GM12801 (cell line): ENCODE data around the gene HOXC11.

Experiments used
- TF ChIP-seq, protein P1 (sequence below): IDR thresholded peaks from one replicate; pipeline ENCODE4 v1.5.1; 2011; ENCODE audit warnings: control low read depth; ENCODE audit not compliant: insufficient read length; ENCODE audit errors: extremely low read depth

The HOXC11 gene

DNA sequence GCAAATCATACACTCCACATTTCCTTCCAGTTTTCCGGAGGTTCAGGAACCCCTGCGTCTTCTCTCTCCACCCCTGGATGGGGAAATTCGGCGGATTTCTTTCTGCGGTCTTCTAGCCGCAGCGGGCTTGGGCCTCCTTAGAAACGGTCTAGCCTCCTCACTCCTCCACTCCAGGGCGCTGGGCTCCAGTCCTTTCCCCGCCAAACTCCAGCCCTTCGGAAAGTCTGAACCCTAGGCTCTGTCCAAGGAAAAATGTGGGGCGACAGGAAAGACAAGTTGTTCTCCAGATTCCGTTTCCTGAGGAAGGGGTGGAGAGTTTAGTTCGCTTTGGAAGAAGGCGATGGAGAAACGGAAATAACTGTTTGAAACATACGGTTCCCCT, 10.6 kb downstream of the HOXC11 start:
- TF ChIP-seq, protein P1, sequence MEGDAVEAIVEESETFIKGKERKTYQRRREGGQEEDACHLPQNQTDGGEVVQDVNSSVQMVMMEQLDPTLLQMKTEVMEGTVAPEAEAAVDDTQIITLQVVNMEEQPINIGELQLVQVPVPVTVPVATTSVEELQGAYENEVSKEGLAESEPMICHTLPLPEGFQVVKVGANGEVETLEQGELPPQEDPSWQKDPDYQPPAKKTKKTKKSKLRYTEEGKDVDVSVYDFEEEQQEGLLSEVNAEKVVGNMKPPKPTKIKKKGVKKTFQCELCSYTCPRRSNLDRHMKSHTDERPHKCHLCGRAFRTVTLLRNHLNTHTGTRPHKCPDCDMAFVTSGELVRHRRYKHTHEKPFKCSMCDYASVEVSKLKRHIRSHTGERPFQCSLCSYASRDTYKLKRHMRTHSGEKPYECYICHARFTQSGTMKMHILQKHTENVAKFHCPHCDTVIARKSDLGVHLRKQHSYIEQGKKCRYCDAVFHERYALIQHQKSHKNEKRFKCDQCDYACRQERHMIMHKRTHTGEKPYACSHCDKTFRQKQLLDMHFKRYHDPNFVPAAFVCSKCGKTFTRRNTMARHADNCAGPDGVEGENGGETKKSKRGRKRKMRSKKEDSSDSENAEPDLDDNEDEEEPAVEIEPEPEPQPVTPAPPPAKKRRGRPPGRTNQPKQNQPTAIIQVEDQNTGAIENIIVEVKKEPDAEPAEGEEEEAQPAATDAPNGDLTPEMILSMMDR, result no peak

- TF ChIP-seq, protein P1, result no peak
These were observed 11.1 kb downstream of the HOXC11 start for GRCh38 chr12:53983950-53984572.

- TF ChIP-seq, protein P1, result no peak
These were observed 12.2 kb downstream of the HOXC11 start, which contains the start of gene HOXC10 for GRCh38 chr12:53984901-53985691. Gene HOXC10 (plus strand): TSS chr12:53985146. CDS start chr12:53985260, 114 bp downstream.

GRCh38 chr12:53985692-53985993, 12.7 kb downstream of the HOXC11 start:
- TF ChIP-seq, protein P1, result no peak

DNA sequence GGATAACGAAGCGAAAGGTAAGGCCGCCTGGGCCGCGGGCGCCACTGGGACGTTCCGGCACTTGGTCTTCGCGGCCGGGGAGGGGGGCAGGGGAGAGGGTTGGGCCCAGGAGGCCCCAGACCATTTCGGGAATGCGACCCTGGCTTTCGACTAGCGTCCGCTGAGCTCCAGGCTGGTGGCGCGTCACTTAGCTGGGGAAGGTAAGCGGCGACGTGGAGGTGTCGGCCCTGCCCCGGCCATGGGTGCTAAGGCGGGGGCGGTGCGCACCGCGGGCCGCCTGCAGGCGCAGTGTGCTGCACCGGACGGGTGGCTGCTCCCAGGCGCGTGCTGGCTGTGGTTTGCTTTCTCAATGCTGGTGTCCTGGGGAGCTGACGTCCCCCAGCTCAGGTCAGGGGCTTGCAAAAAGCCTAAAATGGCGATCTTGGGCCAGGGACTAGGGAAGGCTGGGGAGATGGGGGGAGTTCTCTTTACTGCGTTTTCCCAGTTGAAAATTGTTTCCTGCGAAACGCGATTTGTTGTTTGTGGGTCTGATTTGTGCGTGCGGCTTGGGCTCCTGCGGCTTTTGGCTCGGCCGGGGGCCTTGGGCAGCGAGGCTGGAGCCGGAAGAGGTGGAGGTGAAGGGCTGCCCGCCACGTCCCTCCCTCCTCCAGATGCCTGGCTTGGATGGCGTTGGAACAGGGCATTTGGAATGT, 13.2 kb downstream of the HOXC11 start:
- TF ChIP-seq, protein P1, result no peak

DNA sequence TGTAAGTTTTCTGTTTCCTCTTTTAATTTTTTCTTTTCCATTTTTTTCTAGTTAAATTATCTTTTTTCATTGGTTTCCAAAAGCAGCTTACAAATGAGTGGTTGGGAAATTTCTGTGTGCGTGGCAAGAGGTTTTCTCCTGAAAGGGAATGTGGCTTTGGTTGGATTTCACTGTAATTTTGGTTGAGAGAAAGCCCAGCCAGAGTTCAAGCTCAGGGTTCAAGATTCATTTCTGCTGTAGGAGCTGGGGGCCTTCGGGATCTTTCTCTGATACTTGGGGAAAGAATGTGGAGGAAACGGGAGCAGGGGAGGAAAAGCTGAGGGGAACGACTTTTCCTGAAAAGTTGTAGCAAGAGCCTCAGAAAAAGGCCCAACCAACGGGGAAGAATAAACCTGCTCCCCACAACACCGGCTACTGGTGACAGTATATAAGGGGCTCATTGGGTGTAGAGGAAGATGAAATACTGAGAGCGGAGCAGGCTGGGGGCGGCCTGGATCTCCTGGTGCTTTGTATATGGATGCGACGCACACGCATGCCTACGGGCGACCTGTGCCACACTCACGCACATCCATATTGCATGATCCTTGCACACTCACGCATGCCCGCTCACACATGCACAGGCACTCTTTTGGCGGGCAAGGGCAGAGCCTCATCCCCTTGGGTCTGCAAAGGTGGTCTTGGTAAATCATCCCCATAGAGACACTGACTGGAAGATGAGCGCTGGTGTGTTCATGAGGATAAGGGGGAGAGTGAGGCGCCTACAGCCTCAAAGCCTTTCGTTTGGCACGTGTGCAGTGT, 14.0 kb downstream of the HOXC11 start:
- TF ChIP-seq, protein P1, result no peak

- TF ChIP-seq, protein P1, result no peak
These were observed 14.9 kb downstream of the HOXC11 start for GRCh38 chr12:53987787-53988230.
